Liver (tissue), 9 donors: ENCODE measurements around the gene LSAMP. TPM values are rescaled to one million over a fixed set of nuclear protein-coding genes. Genes with fewer than 3 reads are reported as not detected.

ENCODE experiments used
- DNase-seq: peaks from one replicate; pipeline ENCODE4 v3.0.0-alpha.2; 2017; ENCODE audit warnings: low spot score
- H3K27ac ChIP-seq, 2 donors: one replicate each; pipeline ENCODE4 v1.7.0; 2013; ENCODE audit warnings: inconsistent platforms in 2 of 2, low read length in 2 of 2, control low read depth in 1 of 2, low read depth in 1 of 2, mild to moderate bottlenecking in 1 of 2
- H3K27me3 ChIP-seq, 4 donors: one replicate each; pipeline versions ENCODE4 v1.6.1 to v1.7.0; 2013; ENCODE audit warnings: low read length in 3 of 4, inconsistent platforms in 1 of 4, mild to moderate bottlenecking in 1 of 4, moderate library complexity in 1 of 4; ENCODE audit not compliant: control insufficient read depth in 4 of 4, insufficient read depth in 4 of 4
- H3K36me3 ChIP-seq, 4 donors: one replicate each; pipeline versions ENCODE4 v1.6.1 to v1.7.0; 2013; ENCODE audit warnings: low read length in 3 of 4, mild to moderate bottlenecking in 3 of 4, low read depth in 1 of 4, moderate library complexity in 1 of 4; ENCODE audit not compliant: control insufficient read depth in 4 of 4, insufficient read depth in 3 of 4
- H3K4me1 ChIP-seq, 4 donors: one replicate each; pipeline versions ENCODE4 v1.6.1 to v1.7.0; 2013; ENCODE audit warnings: low read length in 3 of 4, mild to moderate bottlenecking in 3 of 4, moderate library complexity in 1 of 4; ENCODE audit not compliant: control insufficient read depth in 4 of 4, insufficient read depth in 4 of 4
- H3K4me3 ChIP-seq, 3 donors: one replicate each; pipeline versions ENCODE4 v1.6.1 to v1.7.0; 2013; ENCODE audit warnings: low read length in 3 of 3, control low read depth in 1 of 3, low read depth in 1 of 3, mild to moderate bottlenecking in 1 of 3
- H3K9ac ChIP-seq, 2 donors: one replicate each; pipeline ENCODE4 v1.7.0; 2013; ENCODE audit warnings: low read length in 2 of 2, mild to moderate bottlenecking in 2 of 2, moderate library complexity in 2 of 2, control low read depth in 1 of 2, low read depth in 1 of 2
- H3K9me3 ChIP-seq, 4 donors: one replicate each; pipeline versions ENCODE4 v1.6.1 to v1.7.0; 2013; ENCODE audit warnings: low read length in 3 of 4; ENCODE audit not compliant: control insufficient read depth in 4 of 4
- ATF3 ChIP-seq: IDR thresholded peaks from 2 replicates; pipeline ENCODE4 v1.6.1; 2016; ENCODE audit warnings: antibody characterized with exemption
- EGR1 ChIP-seq, 2 donors: IDR thresholded peaks; 2 replicates each; pipeline ENCODE4 v1.6.1; 2016 to 2018; ENCODE audit warnings: antibody characterized with exemption in 2 of 2, low read depth in 2 of 2
- FOXA1 ChIP-seq: IDR thresholded peaks from 2 replicates; pipeline ENCODE4 v1.6.1; 2016; ENCODE audit warnings: antibody characterized with exemption
- FOXA2 ChIP-seq: IDR thresholded peaks from 2 replicates; pipeline ENCODE4 v1.6.1; 2016; ENCODE audit warnings: antibody characterized with exemption
- GABPA ChIP-seq, 2 donors: IDR thresholded peaks in 1 of 2; conservative IDR thresholded peaks in 1 of 2; 2 replicates each; pipeline ENCODE4 v1.6.1; 2016; ENCODE audit warnings: antibody characterized with exemption in 2 of 2, mild to moderate bottlenecking in 1 of 2, moderate library complexity in 1 of 2
- HNF4A ChIP-seq, 2 donors: conservative IDR thresholded peaks; 2 replicates each; pipeline ENCODE4 v1.6.1; 2016; ENCODE audit warnings: antibody characterized with exemption in 2 of 2, mild to moderate bottlenecking in 2 of 2
- HNF4G ChIP-seq: IDR thresholded peaks from 2 replicates; pipeline ENCODE4 v1.6.1; 2016; ENCODE audit warnings: antibody characterized with exemption
- JUND ChIP-seq, 2 donors: IDR thresholded peaks; 2 replicates each; pipeline ENCODE4 v1.6.1; 2016; ENCODE audit warnings: antibody characterized with exemption in 2 of 2
- MAX ChIP-seq: IDR thresholded peaks from 2 replicates; pipeline ENCODE4 v1.6.1; 2016; ENCODE audit warnings: antibody characterized with exemption
- NR2F2 ChIP-seq: IDR thresholded peaks from 2 replicates; pipeline ENCODE4 v1.6.1; 2016; ENCODE audit warnings: antibody characterized with exemption
- RXRA ChIP-seq, 2 donors: IDR thresholded peaks; 2 replicates each; pipeline ENCODE4 v1.6.1; 2017 to 2018; ENCODE audit warnings: antibody characterized with exemption in 2 of 2, mild to moderate bottlenecking in 1 of 2
- SP1 ChIP-seq: IDR thresholded peaks from 2 replicates; pipeline ENCODE4 v1.6.1; 2018; ENCODE audit warnings: antibody characterized with exemption, mild to moderate bottlenecking
- TAF1 ChIP-seq: conservative IDR thresholded peaks from 2 replicates; pipeline ENCODE4 v1.6.1; 2016; ENCODE audit warnings: antibody characterized with exemption, mild to moderate bottlenecking
- YY1 ChIP-seq: IDR thresholded peaks from 2 replicates; pipeline ENCODE4 v1.6.1; 2016; ENCODE audit warnings: antibody characterized with exemption, mild to moderate bottlenecking
- WGBS: extraction: QIAGEN DNeasy Blood & Tissue Kit; methylation state at CpG from one replicate; pipeline ENCODE4 v1.1.7; 2013; 5-methylcytosine and 5-hydroxymethylcytosine counted together
- polyA plus RNA-seq, 2 donors: library from polyadenylated mRNA; stranded (reverse) in 1 of 2; unstranded in 1 of 2; fragments of 200-250 nt in 1 of 2; fragments of >200 nt in 1 of 2; fragmentation: Nextera tagmentation in 1 of 2; extraction: Ambion mirVana in 1 of 2; gene quantifications; one replicate each; pipeline versions ENCODE4 v1.2.1 to v1.2.3, GENCODE V29; 2013 to 2015
- total RNA-seq, 2 donors: library from RNA; depleted of rRNA; stranded (reverse); fragments of >200 nt; gene quantifications; one replicate each; pipeline ENCODE4 v1.2.3, GENCODE V29; 2014
- TF ChIP-seq, protein P1 (sequence below): IDR thresholded peaks from 2 replicates; pipeline ENCODE4 v1.6.1; 2016; ENCODE audit warnings: antibody characterized with exemption
- donor health status: healthy.
- donor health status: healthy.
- donor health status: healthy.
- donor health status: healthy.
- donor health status: healthy.

Gene LSAMP
- total and polyA plus RNA-seq, 4 donors: 0.01 to 0.17 (median 0.06) TPM

DNA sequence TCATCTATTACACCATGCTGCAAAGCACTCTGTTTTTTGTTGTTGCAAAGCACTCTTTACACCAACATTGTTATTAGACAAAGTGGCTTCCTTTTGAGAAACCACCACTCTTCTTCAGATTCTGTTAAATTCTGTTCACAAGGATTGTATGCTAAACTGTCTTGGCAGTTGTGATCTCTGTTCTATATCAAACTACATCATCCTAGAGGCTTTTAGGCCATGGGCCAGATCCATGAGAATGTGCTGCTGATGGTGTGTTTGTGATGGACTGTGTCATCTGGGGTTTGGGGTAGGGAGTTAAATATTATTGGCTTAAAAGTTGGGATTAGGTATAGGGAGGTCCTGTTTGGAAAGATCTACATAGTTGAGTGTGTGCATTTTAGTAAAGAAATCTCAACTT, 592.2 kb downstream of the LSAMP start:
- H3K36me3 ChIP-seq: no peaks in the 10 kb centered on the region
- no peak for DNase-seq
- H3K4me1 ChIP-seq: no peaks in the 10 kb centered on the region
- H3K4me3 ChIP-seq: no peak overlapping the region
- TF ChIP-seq MAX (no peak), EGR1 (IDR thresholded peaks at IDR 0.05; ENCODE audit: low read depth in 2 of 2) (no peak), YY1 (no peak)
- H3K27me3 ChIP-seq: peaks cover 0 to 2% (median 0%) of the 10 kb centered on the region in 4 donors
- no peaks in the 10 kb centered on the region for H3K9me3 ChIP-seq
- H3K9ac ChIP-seq: no peak overlapping the region
- H3K27ac ChIP-seq: no peak overlapping the region

DNA sequence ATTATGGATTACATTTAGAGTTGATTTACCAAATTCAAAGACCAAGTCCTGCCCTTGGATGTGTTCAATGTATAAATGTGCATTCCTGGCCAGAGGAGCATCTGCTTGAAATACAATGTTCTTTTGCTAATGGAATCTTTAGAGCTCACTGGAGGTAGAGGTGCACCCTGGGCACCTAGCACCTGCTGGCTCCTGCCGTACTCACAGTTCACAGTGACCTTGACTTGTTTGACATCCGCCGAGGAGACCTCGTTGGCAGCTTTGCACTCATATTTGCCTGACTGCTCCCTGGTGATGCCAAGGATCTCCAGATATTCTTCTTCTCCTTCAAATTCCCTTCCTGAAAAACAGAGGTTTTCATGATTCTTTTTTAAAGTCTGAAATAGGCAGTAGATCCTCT, 593.0 kb downstream of the LSAMP start:
- H3K27me3 ChIP-seq: peaks cover 0 to 2% (median 0%) of the 10 kb centered on the region in 4 donors
- 54% methylated on average over 4 of the region's 4 CpGs for WGBS
- H3K36me3 ChIP-seq: no peaks in the 10 kb centered on the region
- no peak overlapping the region for H3K4me3 ChIP-seq
- H3K9ac ChIP-seq: no peak overlapping the region
- H3K9me3 ChIP-seq: no peaks in the 10 kb centered on the region
- H3K27ac ChIP-seq: no peak overlapping the region
- no peak for TF ChIP-seq TAF1
- TF ChIP-seq SP1: no peak
- TF ChIP-seq RXRA (IDR thresholded peaks at IDR 0.05): no peak
- TF ChIP-seq FOXA2: no peak
- TF ChIP-seq GABPA (IDR thresholded peaks at IDR 0.05 in 1 of 2, conservative IDR thresholded peaks at IDR 0.05 in 1 of 2): no peak
- DNase-seq: no peak
- H3K4me1 ChIP-seq: no peaks in the 10 kb centered on the region

DNA sequence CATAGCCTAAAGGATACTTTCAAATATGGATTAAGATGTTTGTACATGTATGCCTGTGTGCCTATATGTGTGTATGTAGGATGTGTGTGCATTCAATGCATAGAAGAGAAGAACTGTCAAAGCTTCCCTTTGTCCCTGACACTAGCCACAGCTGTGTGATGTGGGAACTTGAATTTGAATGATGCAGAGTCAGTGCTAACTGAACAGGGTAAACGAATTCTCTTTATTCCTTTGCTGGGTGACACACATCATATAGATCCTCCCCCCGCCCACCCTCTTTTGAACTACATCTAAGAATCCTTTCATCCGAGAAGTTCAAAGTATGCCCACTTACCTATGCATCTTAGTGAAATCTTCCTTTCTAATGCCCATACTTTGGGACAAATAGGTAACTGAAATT, 593.7 kb downstream of the LSAMP start:
- Histone ChIP-seq H3K4me1 (no peaks in the 10 kb centered on the region), H3K27ac (no peak overlapping the region), H3K9me3 (no peaks in the 10 kb centered on the region), H3K27me3 (peaks cover 0 to 2% (median 0%) of the 10 kb centered on the region in 4 donors), H3K4me3 (no peak overlapping the region), H3K36me3 (no peaks in the 10 kb centered on the region), H3K9ac (no peak overlapping the region)
- DNase-seq: no peak
- 65% methylated on average over 3 of the region's 3 CpGs for WGBS
- TF ChIP-seq HNF4G (no peak), EGR1 (IDR thresholded peaks at IDR 0.05; ENCODE audit: low read depth in 2 of 2) (no peak), HNF4A (conservative IDR thresholded peaks at IDR 0.05) (no peak), RXRA (IDR thresholded peaks at IDR 0.05) (no peak), FOXA2 (no peak), NR2F2 (no peak), ATF3 (no peak), GABPA (IDR thresholded peaks at IDR 0.05 in 1 of 2, conservative IDR thresholded peaks at IDR 0.05 in 1 of 2) (no peak), JUND (IDR thresholded peaks at IDR 0.05) (no peak), FOXA1 (no peak), MAX (no peak), YY1 (no peak)
- TF ChIP-seq, protein P1, sequence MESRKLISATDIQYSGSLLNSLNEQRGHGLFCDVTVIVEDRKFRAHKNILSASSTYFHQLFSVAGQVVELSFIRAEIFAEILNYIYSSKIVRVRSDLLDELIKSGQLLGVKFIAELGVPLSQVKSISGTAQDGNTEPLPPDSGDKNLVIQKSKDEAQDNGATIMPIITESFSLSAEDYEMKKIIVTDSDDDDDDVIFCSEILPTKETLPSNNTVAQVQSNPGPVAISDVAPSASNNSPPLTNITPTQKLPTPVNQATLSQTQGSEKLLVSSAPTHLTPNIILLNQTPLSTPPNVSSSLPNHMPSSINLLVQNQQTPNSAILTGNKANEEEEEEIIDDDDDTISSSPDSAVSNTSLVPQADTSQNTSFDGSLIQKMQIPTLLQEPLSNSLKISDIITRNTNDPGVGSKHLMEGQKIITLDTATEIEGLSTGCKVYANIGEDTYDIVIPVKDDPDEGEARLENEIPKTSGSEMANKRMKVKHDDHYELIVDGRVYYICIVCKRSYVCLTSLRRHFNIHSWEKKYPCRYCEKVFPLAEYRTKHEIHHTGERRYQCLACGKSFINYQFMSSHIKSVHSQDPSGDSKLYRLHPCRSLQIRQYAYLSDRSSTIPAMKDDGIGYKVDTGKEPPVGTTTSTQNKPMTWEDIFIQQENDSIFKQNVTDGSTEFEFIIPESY: no peak
